Measurements from ENCODE around the gene TOMM34.

GRCh38 chr20:44921447-44921846 lies 38.8 kb downstream of the TOMM34 start:
- no peak for TF ChIP-seq CTCF (IDR thresholded peaks at IDR 0.05; ENCODE audit: low read length)
- no peak for TF ChIP-seq EZH2 (IDR thresholded peaks at IDR 0.05; ENCODE audit: borderline replicate concordance, low read length)
